ENCODE results near the gene PTPRCAP. TPM values are rescaled to one million over a fixed set of nuclear protein-coding genes. Genes with fewer than 3 reads are reported as not detected.

PTPRCAP gene
- total RNA-seq, 1 experiment from 2014 or later = 1.7 TPM

- no peak overlapping the region for H2AK5ac ChIP-seq (ENCODE audit: insufficient read length, low read length)
- H4K5ac ChIP-seq (ENCODE audit: insufficient read length, low read depth, low read length) = no peak overlapping the region
- no peak overlapping the region for H2BK15ac ChIP-seq (ENCODE audit: low read depth, low read length)
- no peak overlapping the region for H4K8ac ChIP-seq (replicated peaks; ENCODE audit: insufficient read length, low read depth, low read length)
- no peaks in the 10 kb centered on the region for H3K9me3 ChIP-seq (ENCODE audit: control insufficient read depth, low read depth, low read length)
- no peak overlapping the region for H4K91ac ChIP-seq (ENCODE audit: insufficient read length, low read depth, low read length)
- no peaks in the 10 kb centered on the region for H3K79me2 ChIP-seq (ENCODE audit: insufficient read depth, low read length)
- H3K18ac ChIP-seq (ENCODE audit: insufficient read length, low read depth, low read length) = no peak overlapping the region
- no peak overlapping the region for H2BK5ac ChIP-seq (ENCODE audit: insufficient read length, low read length)
- H2BK20ac ChIP-seq (ENCODE audit: low read depth, low read length, poor library complexity, severe bottlenecking) = no peak overlapping the region
- H3K27me3 ChIP-seq (ENCODE audit: insufficient read depth, low read length) = no peaks in the 10 kb centered on the region
- H3K56ac ChIP-seq (ENCODE audit: insufficient read length, low read depth, low read length) = no peak overlapping the region
- no CpG with 5 or more reads among the region's 31 CpGs for WGBS (ENCODE audit: extremely low coverage, insufficient read length, low lambda C conversion rate)
- no peaks in the 10 kb centered on the region; the same call in 1 of the 2 replicates for H3K4me1 ChIP-seq (ENCODE audit: insufficient read depth, low read length)
- H3K27ac ChIP-seq (ENCODE audit: insufficient read length, low read depth, low read length) = no peak overlapping the region
- no peak overlapping the region for H3T11ph ChIP-seq (ENCODE audit: low read length)
- peak overlapping the region in 1 of 3 experiments; percentile 55; a peak in 2 of 7 replicates for H3K27ac Mint-ChIP-seq
- peak overlapping the region in 1 of 2 experiments; percentile 44; a peak in 2 of 5 replicates for H3K4me3 Mint-ChIP-seq
- H3K27me3 Mint-ChIP-seq (ENCODE audit: low read depth) = no peaks in the 10 kb centered on the region; the same call in 1 of the 2 replicates
- no peaks in the 10 kb centered on the region for H3K9me3 Mint-ChIP-seq
- TF ChIP-seq, protein P1, sequence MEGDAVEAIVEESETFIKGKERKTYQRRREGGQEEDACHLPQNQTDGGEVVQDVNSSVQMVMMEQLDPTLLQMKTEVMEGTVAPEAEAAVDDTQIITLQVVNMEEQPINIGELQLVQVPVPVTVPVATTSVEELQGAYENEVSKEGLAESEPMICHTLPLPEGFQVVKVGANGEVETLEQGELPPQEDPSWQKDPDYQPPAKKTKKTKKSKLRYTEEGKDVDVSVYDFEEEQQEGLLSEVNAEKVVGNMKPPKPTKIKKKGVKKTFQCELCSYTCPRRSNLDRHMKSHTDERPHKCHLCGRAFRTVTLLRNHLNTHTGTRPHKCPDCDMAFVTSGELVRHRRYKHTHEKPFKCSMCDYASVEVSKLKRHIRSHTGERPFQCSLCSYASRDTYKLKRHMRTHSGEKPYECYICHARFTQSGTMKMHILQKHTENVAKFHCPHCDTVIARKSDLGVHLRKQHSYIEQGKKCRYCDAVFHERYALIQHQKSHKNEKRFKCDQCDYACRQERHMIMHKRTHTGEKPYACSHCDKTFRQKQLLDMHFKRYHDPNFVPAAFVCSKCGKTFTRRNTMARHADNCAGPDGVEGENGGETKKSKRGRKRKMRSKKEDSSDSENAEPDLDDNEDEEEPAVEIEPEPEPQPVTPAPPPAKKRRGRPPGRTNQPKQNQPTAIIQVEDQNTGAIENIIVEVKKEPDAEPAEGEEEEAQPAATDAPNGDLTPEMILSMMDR (conservative IDR thresholded peaks at IDR 0.05) = peak; percentile 46; the same call in 2 of the 3 replicates
- H3K79me1 ChIP-seq (ENCODE audit: insufficient read depth, low read depth, low read length, poor library complexity, severe bottlenecking) = no peaks in the 10 kb centered on the region
- H2AFZ ChIP-seq (ENCODE audit: low read length) = no peak overlapping the region
- no peak overlapping the region for H3K4me2 ChIP-seq (ENCODE audit: insufficient read depth, insufficient read length, low read length)
- peaks cover 4 to 15% of the 10 kb centered on the region in 2 experiments for H3K4me1 Mint-ChIP-seq
- no peaks in the 10 kb centered on the region for H4K20me1 ChIP-seq (ENCODE audit: control insufficient read depth, insufficient read depth, insufficient read length)
- H3K36me3 Mint-ChIP-seq (ENCODE audit: insufficient read depth in 1 of 3, low read depth in 3 of 3) = peaks cover 10 to 37% (median 35%) of the 10 kb centered on the region in 3 experiments; a peak in 6 of 7 replicates
- H3K23me2 ChIP-seq (ENCODE audit: insufficient read length, low read depth, low read length, poor library complexity, severe bottlenecking) = peaks cover 4% of the 10 kb centered on the region
- DNase-seq = peak; percentile 63
- no peak overlapping the region for H3K4ac ChIP-seq (ENCODE audit: low read depth, low read length)
- no peak overlapping the region for H3K9ac ChIP-seq (ENCODE audit: extremely low read depth, insufficient read length, low read length)
- H3K23ac ChIP-seq (ENCODE audit: insufficient read length, low read depth, low read length) = no peak overlapping the region
- no peak overlapping the region for H2BK12ac ChIP-seq (ENCODE audit: insufficient read length, low read depth, low read length)
- H2BK120ac ChIP-seq (ENCODE audit: low read depth, low read length, poor library complexity, severe bottlenecking) = no peak overlapping the region
- no peak overlapping the region for H3K14ac ChIP-seq (ENCODE audit: insufficient read depth, low read length)
These were observed 2.1 kb upstream of the PTPRCAP start for GRCh38 chr11:67439321-67440228.
